AG09309 (cell line): ENCODE data around the gene COL11A1.

Source experiments
- DNase-seq: peaks from one replicate; pipeline ENCODE4 v3.0.0-alpha.2; 2010; ENCODE audit warnings: low read depth
- H3K4me3 ChIP-seq: 2 replicates; pipeline ENCODE4 v1.5.1; 2011; ENCODE audit warnings: mild to moderate bottlenecking, low read depth, low read length, moderate library complexity; ENCODE audit not compliant: control insufficient read depth
- CTCF ChIP-seq: IDR thresholded peaks from 2 replicates; pipeline ENCODE4 v1.5.1; 2011; ENCODE audit warnings: mild to moderate bottlenecking, low read depth, low read length, inconsistent platforms; ENCODE audit not compliant: insufficient read depth, control insufficient read depth; ENCODE audit errors: missing control alignments

Gene COL11A1

GRCh38 chr1:103110701-103111100, 2.4 kb upstream of the COL11A1 start:
- DNase-seq: no peak

GRCh38 chr1:103109311-103109920, 1.1 kb upstream of the COL11A1 start:
- peak overlapping the region; percentile 88 for H3K4me3 ChIP-seq
- no peak for TF ChIP-seq CTCF
- no peak for DNase-seq

More at GRCh38 chr1:103110701-103111100, 2.4 kb upstream of the COL11A1 start:
- no peak for TF ChIP-seq CTCF
- H3K4me3 ChIP-seq: no peak overlapping the region

GRCh38 chr1:103107741-103108375, 464 bp downstream of the COL11A1 start:
- DNase-seq: no peak

GRCh38 chr1:103106426-103107341, 1.6 kb downstream of the COL11A1 start:
- DNase-seq: no peak
- peak; percentile 50 for TF ChIP-seq CTCF
- peak overlapping the region; percentile 88 for H3K4me3 ChIP-seq

More at GRCh38 chr1:103107741-103108375, 464 bp downstream of the COL11A1 start:
- no peak for TF ChIP-seq CTCF
- peak overlapping the region; percentile 88 for H3K4me3 ChIP-seq

- no peak for DNase-seq
- TF ChIP-seq CTCF: no peak
- H3K4me3 ChIP-seq: no peak overlapping the region
Observed at GRCh38 chr1:103101399-103101798, 6.9 kb downstream of the COL11A1 start.

GRCh38 chr1:103089221-103089620, 19.1 kb downstream of the COL11A1 start:
- H3K4me3 ChIP-seq: no peak overlapping the region
- TF ChIP-seq CTCF: no peak
- DNase-seq: no peak
